ENCODE results near the gene ATP2A2. TPM values are rescaled to one million over a fixed set of nuclear protein-coding genes. Genes with fewer than 3 reads are reported as not detected.

ATP2A2 gene
- total RNA-seq, 1 experiment from 2014 or later, result 239 TPM

- TF ChIP-seq ZBTB33 (IDR thresholded peaks at IDR 0.05; ENCODE audit: extremely low read depth, insufficient replicate concordance, low read length), result no peak
- TF ChIP-seq CEBPB (IDR thresholded peaks at IDR 0.05; ENCODE audit: low read depth), result no peak
- no peak for TF ChIP-seq YY1 (IDR thresholded peaks at IDR 0.05; ENCODE audit: extremely low read depth, insufficient replicate concordance, low read depth, low read length)
These were observed 92.0 kb downstream of the ATP2A2 start (continued) for GRCh38 chr12:110373025-110373424.

GRCh38 chr12:110373425-110373824 is 92.4 kb downstream of the ATP2A2 start:
- H2AFZ ChIP-seq (ENCODE audit: low read depth, low read length, poor library complexity, severe bottlenecking), result no peak overlapping the region
- no peak overlapping the region for H3K4me2 ChIP-seq (ENCODE audit: low read length)
- no peaks in the 10 kb centered on the region for H3K9me2 ChIP-seq (ENCODE audit: insufficient read depth)
- ChIA-PET RAD21 (ENCODE audit: low non-redundant PET in 1 of 2, low total read pairs in 2 of 2, uncharacterized antibody in 2 of 2, unreplicated experiment in 2 of 2) (no interaction called here), CTCF (no interaction called here), POLR2A (no interaction called here)
- no peak overlapping the region for H3K27ac ChIP-seq (ENCODE audit: low read depth, low read length)
- H3K9ac ChIP-seq (ENCODE audit: low read length), result no peak overlapping the region
- H3K9me3 ChIP-seq (ENCODE audit: control insufficient read depth in 1 of 2, insufficient read depth in 1 of 2, low read depth in 1 of 2, low read length in 2 of 2), result no peaks in the 10 kb centered on the region
- BruUV-seq (replicated peaks), result no TSS peak
- no peak overlapping the region for H3K4me3 ChIP-seq (replicated peaks in 1 of 2; ENCODE audit: low read depth in 1 of 2, low read length in 2 of 2)
- TF ChIP-seq POLR2AphosphoS5 (IDR thresholded peaks at IDR 0.05; ENCODE audit: low read depth, low read length), result no peak
- no peak for TF ChIP-seq ZBTB33 (IDR thresholded peaks at IDR 0.05; ENCODE audit: extremely low read depth, insufficient replicate concordance, low read length)
- no peak for TF ChIP-seq SRF (IDR thresholded peaks at IDR 0.05; ENCODE audit: low read depth)
- no peak for TF ChIP-seq EZH2 (IDR thresholded peaks at IDR 0.05)
- TF ChIP-seq REST (IDR thresholded peaks at IDR 0.05; ENCODE audit: low read depth), result no peak
- no peak for TF ChIP-seq SP1 (IDR thresholded peaks at IDR 0.05; ENCODE audit: low read depth)
- TF ChIP-seq ATF3 (IDR thresholded peaks at IDR 0.05), result no peak
- no peak for TF ChIP-seq POLR2A (IDR thresholded peaks at IDR 0.05; ENCODE audit: borderline replicate concordance, extremely low read depth, insufficient read depth, insufficient read length)
- TF ChIP-seq RAD21 (IDR thresholded peaks at IDR 0.05; ENCODE audit: low read depth), result no peak
- no peak for TF ChIP-seq EGR1 (IDR thresholded peaks at IDR 0.05; ENCODE audit: low read depth)
- TF ChIP-seq CBX3 (IDR thresholded peaks at IDR 0.05; ENCODE audit: low read depth), result no peak
- TF ChIP-seq EZH2phosphoT487 (IDR thresholded peaks at IDR 0.05; ENCODE audit: borderline replicate concordance), result no peak
- no peak for TF ChIP-seq FOSL1 (IDR thresholded peaks at IDR 0.05; ENCODE audit: low read depth)
- no peak for TF ChIP-seq ZNF274 (IDR thresholded peaks at IDR 0.05; ENCODE audit: low read depth, low read length)
- TF ChIP-seq ELF1 (IDR thresholded peaks at IDR 0.05; ENCODE audit: borderline replicate concordance, low read depth), result no peak
- intact Hi-C loops (cut with micrococcal nuclease), result no loop called here
- H3K79me2 ChIP-seq (ENCODE audit: insufficient read depth, low read length), result peaks cover 11% of the 10 kb centered on the region; the same call in 1 of the 2 replicates
- H3K4me1 ChIP-seq (ENCODE audit: control insufficient read depth in 1 of 2, insufficient read depth in 2 of 2, low read length in 2 of 2), result no peaks in the 10 kb centered on the region
- H4K20me1 ChIP-seq (ENCODE audit: insufficient read depth), result no peaks in the 10 kb centered on the region
- H3K36me3 ChIP-seq (ENCODE audit: control insufficient read depth in 1 of 2, insufficient read depth in 2 of 2, low read length in 2 of 2), result peaks cover 43 to 49% of the 10 kb centered on the region in 2 experiments
- no peak for ATAC-seq
- DNase-seq (ENCODE audit: low read depth, low spot score), result no peak
- H3K27me3 ChIP-seq (ENCODE audit: insufficient read depth, low read length), result no peaks in the 10 kb centered on the region
